ENCODE data around the gene SCNN1A.
"Not testable (repeated sequence)": the region's sequence is repeated elsewhere in the genome, so short reads cannot be mapped to it uniquely, and the experiment has no call there.

Gene SCNN1A

DNA sequence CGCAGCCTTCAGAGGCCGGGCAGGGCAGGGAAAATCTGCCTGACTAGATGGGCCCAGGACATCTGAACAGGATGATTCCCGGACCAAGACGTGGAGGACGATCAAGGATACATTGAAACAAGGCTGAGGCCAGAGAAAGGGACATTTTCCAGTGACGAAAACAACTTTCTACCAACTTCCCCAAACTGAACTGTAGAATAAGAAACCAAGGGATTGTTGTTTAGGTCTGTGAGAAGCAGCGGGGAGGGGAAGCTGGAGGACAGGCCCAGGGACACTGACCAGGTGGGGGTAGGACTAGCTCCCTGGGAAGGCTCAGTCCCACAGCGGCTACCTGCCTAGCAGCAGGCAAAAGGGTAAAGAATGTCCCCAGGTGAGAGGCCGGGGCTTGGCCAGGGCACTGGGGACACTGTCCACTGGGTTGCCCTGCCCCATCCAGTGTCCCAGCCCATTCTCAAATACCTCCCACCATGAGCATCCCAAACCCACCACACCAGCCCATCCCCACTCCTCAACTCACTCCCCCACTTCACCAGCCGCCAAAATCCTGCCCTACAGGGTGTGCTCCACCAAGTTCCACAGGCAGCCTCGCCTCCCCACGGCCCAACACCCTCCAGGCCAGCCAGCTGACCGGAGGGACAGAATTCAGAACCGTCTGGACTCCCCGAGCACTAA, 34.5 kb downstream of the SCNN1A start:
- H3K9me3 Mint-ChIP-seq, result no peaks in the 10 kb centered on the region
- no peak for DNase-seq
- peaks cover 11 to 16% of the 10 kb centered on the region in 2 donors for H3K27me3 Mint-ChIP-seq
- no peak overlapping the region for H3K4me3 Mint-ChIP-seq
- H3K27ac Mint-ChIP-seq, result peak overlapping the region; percentile 87
- no peaks in the 10 kb centered on the region for H3K36me3 Mint-ChIP-seq
- peak; percentile 28 to 50 for ATAC-seq (replicated peaks)
- H3K4me1 Mint-ChIP-seq, result peaks cover 8 to 16% of the 10 kb centered on the region in 2 donors

DNA sequence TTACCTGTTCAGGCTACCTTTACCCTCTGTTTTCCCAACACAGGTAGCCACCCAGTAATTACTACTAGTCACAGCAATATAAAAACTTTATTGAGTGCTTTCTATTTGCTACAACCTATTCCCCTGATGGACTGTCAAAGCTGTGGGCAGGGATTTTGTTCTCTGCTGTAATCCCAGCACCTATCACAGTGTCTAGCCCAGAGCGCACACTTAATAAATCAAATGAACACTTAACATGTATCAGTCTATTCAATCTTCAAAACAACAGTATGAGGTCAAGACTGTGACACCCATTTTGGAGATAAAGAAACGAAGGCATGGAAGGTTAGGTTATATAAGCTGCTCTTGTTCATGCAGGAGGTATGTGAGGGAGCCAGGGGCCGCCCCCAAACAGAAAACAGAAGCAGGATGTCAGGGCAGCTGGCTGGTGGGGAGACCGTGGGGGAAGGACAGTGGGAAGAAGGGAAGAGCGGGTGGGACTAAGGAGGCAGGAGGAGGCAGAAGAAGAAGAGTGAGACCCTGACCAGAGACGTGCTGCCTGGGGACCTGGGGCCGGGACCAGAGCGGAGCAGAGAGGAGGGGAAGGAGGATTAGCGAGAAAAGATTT, 35.2 kb downstream of the SCNN1A start:
- H3K4me1 Mint-ChIP-seq, result peaks cover under 1 to 17% of the 10 kb centered on the region in 2 donors
- DNase-seq (no peak), ATAC-seq (replicated peaks) (no peak)
- peaks cover 11 to 14% of the 10 kb centered on the region in 2 donors for H3K27me3 Mint-ChIP-seq
- no peak overlapping the region for H3K4me3 Mint-ChIP-seq
- no peaks in the 10 kb centered on the region for H3K36me3 Mint-ChIP-seq
- no peak overlapping the region for H3K27ac Mint-ChIP-seq
- H3K9me3 Mint-ChIP-seq, result no peaks in the 10 kb centered on the region

DNA sequence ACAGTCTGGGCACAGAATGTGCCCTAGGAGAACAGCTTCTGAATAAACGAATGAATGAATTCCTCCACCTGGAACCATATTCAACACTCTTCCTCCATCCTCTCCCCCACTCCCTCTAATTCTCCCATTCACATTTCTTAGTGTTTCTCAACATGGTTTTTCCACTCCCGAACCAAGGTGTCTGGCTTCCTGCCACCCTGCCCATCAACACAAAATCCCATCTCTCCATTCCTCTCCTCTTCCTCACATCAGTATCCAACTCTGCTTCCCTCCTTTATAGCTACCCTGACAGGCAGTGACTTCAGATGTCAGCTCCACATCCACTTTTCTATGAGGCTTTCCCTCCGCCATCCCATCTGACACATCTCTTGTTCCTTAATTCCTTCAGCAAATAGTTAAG, 36.4 kb downstream of the SCNN1A start:
- ATAC-seq (replicated peaks), result no peak
- H3K27me3 Mint-ChIP-seq, result peaks cover 20 to 21% of the 10 kb centered on the region in 2 donors

DNA sequence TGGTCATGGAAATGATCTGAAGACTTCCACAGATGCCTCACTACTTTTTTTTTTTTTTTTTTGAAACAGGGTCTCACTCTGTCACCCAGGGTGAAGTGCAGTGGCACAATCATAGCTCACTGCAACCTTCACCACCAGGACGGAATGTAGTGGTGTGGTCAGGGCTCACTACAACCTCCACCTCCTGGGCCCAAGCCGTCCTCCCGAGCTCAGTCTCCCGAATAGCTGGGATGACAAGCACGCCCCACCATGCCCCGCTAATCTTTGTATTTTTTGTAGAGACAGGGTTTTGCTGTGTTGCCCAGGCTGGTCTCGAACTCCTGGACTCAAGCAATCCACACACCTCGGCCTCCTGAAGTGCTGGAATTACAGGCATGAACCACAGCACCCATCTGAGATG, 36.8 kb downstream of the SCNN1A start:
- not testable (repeated sequence) for H3K4me3 Mint-ChIP-seq; DNase-seq; H3K27ac Mint-ChIP-seq; H3K36me3 Mint-ChIP-seq; H3K9me3 Mint-ChIP-seq; ATAC-seq (replicated peaks)
- peaks cover 3 to 23% of the 10 kb centered on the region in 2 donors for H3K4me1 Mint-ChIP-seq
- peaks cover 24 to 25% of the 10 kb centered on the region in 2 donors for H3K27me3 Mint-ChIP-seq

More for the DNA sequence above, 36.4 kb downstream of the SCNN1A start:
- Mint-ChIP-seq H3K9me3 (no peaks in the 10 kb centered on the region), H3K4me1 (peaks cover 0 to 21% of the 10 kb centered on the region in 2 donors), H3K27ac (no peak overlapping the region), H3K4me3 (no peak overlapping the region), H3K36me3 (no peaks in the 10 kb centered on the region)
- DNase-seq, result no peak

DNA sequence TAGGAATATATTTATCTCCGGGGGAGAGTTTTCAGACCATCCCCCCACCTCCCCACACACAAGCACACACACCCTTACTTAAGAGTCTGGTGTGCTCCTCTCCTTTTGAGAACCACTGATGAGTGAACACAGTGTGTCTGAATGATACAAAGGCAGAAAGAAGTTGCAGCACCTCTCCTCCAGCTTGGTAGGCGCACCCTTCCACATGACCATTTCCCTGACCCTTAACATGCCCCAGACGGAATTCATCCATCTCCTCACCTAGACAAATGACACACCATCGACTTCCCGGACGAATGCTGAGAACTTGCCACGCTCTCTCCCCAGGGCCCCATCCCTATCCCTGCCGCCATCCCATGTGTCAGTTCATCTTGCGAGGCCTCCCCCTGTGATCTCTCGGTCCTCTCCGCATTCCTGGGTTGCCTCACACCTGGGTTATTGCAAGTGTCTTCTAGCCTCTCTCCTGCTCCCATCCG, 37.4 kb downstream of the SCNN1A start:
- Mint-ChIP-seq H3K4me1 (peaks cover 9 to 25% of the 10 kb centered on the region in 2 donors), H3K27me3 (peaks cover 30 to 31% of the 10 kb centered on the region in 2 donors), H3K9me3 (no peaks in the 10 kb centered on the region), H3K27ac (no peak overlapping the region), H3K4me3 (no peak overlapping the region), H3K36me3 (peaks cover 0 to 2% of the 10 kb centered on the region in 2 donors)
- DNase-seq (no peak), ATAC-seq (replicated peaks) (no peak)

DNA sequence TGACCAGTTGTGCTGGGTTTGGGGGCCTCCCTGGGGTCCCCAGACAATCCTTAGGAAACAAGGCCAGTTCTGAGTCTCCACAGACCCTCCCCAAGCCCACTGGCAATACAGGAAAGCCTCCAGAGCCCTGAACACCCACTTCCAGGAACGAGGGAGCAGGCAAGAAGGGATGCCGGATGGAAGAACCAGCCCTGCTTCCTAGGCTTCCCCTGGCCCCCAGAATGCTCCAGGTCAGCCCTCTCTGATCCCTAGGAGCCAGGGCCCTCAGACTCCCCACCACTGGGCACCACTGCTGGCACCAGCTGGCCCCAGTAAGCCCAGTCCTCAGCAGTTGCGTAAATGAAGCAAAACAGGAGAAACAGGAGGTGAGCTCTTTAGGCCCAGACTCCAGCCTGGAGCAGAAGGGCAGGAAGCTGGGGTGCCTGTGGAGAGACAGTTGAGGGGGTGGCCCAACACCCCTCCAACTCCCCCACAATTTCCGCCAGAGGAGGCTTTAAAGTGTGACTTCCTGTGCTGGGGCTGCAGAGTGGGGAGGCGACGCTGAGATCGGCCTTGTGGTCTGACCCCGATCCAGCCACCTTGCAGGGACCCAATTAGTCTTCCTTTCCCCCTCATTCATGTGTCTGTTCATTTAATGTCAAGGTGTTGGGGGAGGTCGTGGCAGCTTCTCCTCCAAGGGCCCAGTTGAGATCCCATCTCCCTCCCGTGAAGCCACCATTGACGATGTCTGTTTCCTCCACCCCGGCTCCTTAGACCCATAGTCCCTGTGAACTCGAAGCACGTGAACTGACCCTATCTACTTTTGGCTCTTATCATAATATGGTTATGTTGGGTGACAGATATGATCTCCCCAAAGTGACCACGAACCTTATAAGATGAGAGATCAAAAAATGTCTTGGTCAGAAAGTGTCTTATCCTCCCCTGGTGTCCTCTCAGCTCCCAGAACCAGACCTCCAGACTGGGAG, 38.2 kb downstream of the SCNN1A start:
- H3K9me3 Mint-ChIP-seq, result no peaks in the 10 kb centered on the region
- peak overlapping the region; percentile 61 to 64 for H3K4me3 Mint-ChIP-seq
- peaks cover 36 to 39% of the 10 kb centered on the region in 2 donors for H3K27me3 Mint-ChIP-seq
- peaks cover 0 to 2% of the 10 kb centered on the region in 2 donors for H3K36me3 Mint-ChIP-seq
- H3K4me1 Mint-ChIP-seq, result peaks cover 14 to 25% of the 10 kb centered on the region in 2 donors
- ATAC-seq (replicated peaks), result no peak
- DNase-seq, result no peak
- no peak overlapping the region for H3K27ac Mint-ChIP-seq

DNA sequence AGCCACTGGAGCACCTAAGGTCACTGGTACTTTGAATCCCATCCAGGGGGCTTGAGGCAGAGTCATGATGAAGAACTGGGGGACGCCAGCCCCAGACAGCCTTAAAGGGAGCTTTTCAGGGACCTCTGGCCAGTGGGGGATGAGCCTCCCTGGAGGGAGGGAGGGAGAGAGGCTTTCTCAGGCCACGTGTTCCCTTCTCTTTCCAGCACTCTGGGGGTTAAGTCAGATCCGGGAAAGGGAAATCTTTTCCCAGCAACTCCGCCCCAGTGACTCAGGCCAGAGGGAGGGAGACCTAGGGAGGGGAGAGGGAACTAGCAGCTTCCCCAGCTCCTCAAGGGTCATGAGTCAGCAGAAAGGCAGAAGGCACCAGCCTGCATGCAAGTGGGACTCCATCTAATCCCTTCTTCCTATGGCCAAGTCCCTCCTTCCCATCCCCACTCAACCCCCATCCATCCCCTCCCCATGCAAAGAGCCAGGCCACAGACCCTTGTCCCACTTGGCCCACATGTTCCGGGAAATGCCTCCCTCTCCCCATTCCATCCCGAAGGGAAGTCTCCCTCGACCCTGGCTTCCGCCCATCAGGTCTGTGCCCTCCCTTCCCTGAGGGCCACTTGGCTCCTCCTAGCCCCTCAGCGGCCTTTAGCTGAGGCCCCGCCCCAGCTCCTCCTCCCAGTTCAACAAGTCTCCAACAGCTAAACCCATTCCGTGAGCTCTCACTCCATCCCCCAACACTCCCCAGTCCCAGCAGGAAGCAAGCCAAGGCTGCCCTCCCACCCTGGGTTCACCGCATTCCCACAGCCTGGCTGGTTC, 39.1 kb downstream of the SCNN1A start:
- Mint-ChIP-seq H3K9me3 (no peaks in the 10 kb centered on the region), H3K27me3 (peaks cover 40 to 45% of the 10 kb centered on the region in 2 donors), H3K4me1 (peaks cover 18 to 24% of the 10 kb centered on the region in 2 donors), H3K36me3 (peaks cover 0 to 2% of the 10 kb centered on the region in 2 donors), H3K4me3 (peak overlapping the region; percentile 61 to 64), H3K27ac (no peak overlapping the region)
- no peak for ATAC-seq (replicated peaks)
- no peak for DNase-seq

DNA sequence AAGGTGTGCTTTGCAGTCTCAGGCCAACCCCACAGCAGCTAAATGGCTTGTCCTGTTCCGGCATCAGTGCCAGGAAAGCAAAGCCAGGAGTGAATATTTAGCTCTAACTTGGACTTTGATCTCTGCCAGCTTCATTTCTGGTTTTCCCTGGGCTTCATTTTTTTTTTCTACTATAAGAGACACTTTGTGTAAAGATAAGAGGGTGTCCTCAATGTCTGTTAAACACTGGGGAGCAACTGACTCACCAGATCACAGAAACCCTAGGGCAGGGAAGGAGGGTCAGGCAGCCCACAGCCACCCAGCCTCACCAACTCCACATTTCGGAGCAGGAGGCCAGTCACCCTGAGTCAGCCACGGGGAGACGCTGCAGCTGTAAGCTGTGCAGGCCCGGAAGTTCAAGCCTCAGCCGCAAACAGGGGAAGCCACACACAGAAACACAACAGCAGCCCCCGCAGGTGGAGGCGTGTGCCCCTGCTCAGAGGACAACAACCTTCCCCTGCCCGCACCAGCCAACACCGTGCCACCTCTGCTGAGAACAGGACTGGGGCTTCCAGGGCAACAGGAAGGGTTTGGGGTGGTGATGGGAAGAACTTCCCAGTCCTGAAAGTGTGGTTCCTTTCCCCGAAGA, 39.8 kb downstream of the SCNN1A start:
- DNase-seq (peak; percentile 56), ATAC-seq (replicated peaks) (peak; percentile 89 to 93)
- H3K4me3 Mint-ChIP-seq, result peak overlapping the region; percentile 24 to 44
- H3K9me3 Mint-ChIP-seq, result no peaks in the 10 kb centered on the region
- H3K4me1 Mint-ChIP-seq, result peaks cover 25% of the 10 kb centered on the region in 2 donors
- peaks cover 43 to 50% of the 10 kb centered on the region in 2 donors for H3K27me3 Mint-ChIP-seq
- no peak overlapping the region for H3K27ac Mint-ChIP-seq
- peaks cover 0 to 2% of the 10 kb centered on the region in 2 donors for H3K36me3 Mint-ChIP-seq

DNA sequence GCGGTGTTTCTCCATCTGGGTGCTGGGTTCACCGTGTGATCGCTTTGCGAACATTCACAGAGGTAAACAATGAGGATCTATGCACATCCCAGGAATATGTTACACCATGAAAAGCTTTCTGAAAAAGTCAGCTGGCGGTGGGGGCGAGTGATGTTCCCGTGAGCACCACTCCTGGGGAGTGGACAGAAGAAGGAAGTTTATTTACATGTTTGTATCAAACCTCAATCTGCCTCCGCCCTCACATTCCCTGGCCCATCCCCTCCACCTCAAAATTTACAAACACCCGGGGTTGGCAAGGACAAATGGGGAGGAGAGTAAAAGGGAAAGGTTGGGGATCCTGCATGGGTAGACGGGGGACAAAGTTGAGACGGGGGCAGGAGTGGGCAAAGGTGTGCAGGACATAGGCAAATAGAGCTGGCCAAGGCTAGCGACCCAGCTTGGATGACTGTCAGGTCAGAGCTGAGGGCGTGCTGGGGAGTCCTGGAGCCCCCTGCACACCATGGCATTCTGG, 40.4 kb downstream of the SCNN1A start:
- Mint-ChIP-seq H3K9me3 (no peaks in the 10 kb centered on the region), H3K27me3 (peaks cover 47 to 55% of the 10 kb centered on the region in 2 donors), H3K4me3 (peak overlapping the region in 1 of 2 donors; percentile 3), H3K4me1 (peaks cover 31% of the 10 kb centered on the region in 2 donors), H3K27ac (no peak overlapping the region), H3K36me3 (peaks cover 0 to 2% of the 10 kb centered on the region in 2 donors)
- DNase-seq (no peak), ATAC-seq (replicated peaks) (no peak)

DNA sequence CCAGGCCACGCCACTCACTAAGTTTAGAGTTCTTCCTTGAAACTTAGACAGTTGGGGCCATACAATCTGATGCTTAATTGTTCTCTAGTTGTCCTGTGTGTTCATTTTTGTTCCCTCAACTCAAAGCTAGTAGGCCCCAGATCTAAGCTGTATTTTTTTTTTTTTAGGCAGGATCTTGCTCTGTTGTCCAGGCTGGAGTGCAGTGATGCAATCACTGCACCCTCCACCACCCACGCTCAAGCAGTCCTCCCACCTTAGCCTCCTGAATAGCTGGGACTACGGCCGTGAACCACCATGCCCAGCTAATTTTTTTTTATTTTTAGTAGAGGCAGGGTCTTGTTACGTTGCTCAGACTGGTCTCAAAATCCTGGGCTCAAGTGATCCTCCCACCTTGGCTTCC, 41.0 kb downstream of the SCNN1A start:
- H3K4me3 Mint-ChIP-seq, result no peak overlapping the region
- no peaks in the 10 kb centered on the region for H3K9me3 Mint-ChIP-seq
- DNase-seq (no peak), ATAC-seq (replicated peaks) (no peak)
- peaks cover 35% of the 10 kb centered on the region in 2 donors for H3K4me1 Mint-ChIP-seq
- H3K27ac Mint-ChIP-seq, result no peak overlapping the region
- H3K36me3 Mint-ChIP-seq, result peaks cover 0 to 2% of the 10 kb centered on the region in 2 donors
- peaks cover 47 to 55% of the 10 kb centered on the region in 2 donors for H3K27me3 Mint-ChIP-seq

DNA sequence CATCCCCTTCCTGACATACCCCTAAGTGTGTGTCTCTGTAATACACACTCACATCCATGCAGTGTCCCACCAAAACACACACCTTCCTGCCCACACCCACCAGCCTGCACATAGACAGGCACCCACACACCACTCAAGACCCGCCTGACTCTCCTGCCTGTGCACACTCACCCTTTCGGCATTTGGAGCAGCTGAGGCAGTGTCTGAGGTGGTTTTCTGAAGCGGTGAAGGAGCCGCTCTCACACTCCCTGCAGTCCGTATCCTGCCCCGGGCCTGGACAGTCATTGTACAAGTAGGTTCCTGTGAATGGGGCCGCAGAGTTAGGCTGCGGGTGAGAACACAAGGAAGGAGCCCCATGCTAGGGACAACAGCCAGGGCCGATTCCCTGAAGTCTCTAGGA, 41.8 kb downstream of the SCNN1A start:
- no peak overlapping the region for H3K27ac Mint-ChIP-seq
- no peaks in the 10 kb centered on the region for H3K9me3 Mint-ChIP-seq
- peaks cover 35 to 37% of the 10 kb centered on the region in 2 donors for H3K4me1 Mint-ChIP-seq
- peaks cover 49 to 59% of the 10 kb centered on the region in 2 donors for H3K27me3 Mint-ChIP-seq
- DNase-seq (no peak), ATAC-seq (replicated peaks) (no peak)
- H3K36me3 Mint-ChIP-seq, result peaks cover 0 to 3% of the 10 kb centered on the region in 2 donors
- H3K4me3 Mint-ChIP-seq, result peak overlapping the region in 1 of 2 donors; percentile 15

DNA sequence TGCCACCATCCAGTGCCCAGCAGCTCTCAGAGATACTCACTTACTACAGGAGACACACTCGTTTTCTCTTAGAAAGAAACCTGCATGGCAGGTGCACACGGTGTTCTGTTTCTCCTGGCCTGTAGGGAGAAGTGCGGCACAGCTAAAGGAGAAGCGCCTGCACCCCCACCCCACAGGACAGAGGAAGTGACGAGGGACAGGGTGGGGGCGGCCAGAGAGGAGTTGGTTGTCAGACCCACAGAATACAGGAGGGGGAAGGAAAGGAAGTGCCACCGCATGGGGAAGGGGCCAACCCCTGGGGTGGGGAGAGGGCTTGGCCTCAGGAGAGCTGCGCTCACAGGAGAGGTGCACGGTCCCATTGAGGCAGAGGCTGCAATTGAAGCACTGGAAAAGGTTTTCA, 42.3 kb downstream of the SCNN1A start:
- Mint-ChIP-seq H3K27ac (no peak overlapping the region), H3K4me3 (no peak overlapping the region), H3K9me3 (no peaks in the 10 kb centered on the region), H3K4me1 (peaks cover 35 to 38% of the 10 kb centered on the region in 2 donors), H3K27me3 (peaks cover 53 to 64% of the 10 kb centered on the region in 2 donors), H3K36me3 (peaks cover 0 to 3% of the 10 kb centered on the region in 2 donors)
- DNase-seq (no peak), ATAC-seq (replicated peaks) (no peak)

DNA sequence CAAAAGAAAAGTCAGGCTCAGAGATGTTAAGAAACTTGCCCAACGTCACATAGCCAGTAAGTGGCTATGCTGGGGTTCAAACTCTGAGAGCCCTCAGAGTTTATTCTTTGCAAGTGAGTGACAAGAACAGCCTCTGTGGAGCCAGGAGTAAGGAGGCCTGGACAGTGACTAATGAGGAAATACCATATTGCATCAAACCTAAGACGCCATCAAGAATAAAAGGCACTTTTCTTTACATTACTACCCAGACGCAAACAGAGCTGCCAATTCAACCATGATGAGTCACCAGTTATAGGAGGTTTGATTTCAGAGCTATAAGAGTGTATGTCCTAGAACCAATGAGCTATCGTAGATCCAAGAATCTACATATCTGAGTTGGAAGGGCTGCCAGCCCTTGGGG, 42.9 kb downstream of the SCNN1A start:
- Mint-ChIP-seq H3K9me3 (no peaks in the 10 kb centered on the region), H3K27me3 (peaks cover 56 to 70% of the 10 kb centered on the region in 2 donors), H3K36me3 (peaks cover 0 to 3% of the 10 kb centered on the region in 2 donors), H3K4me3 (no peak overlapping the region), H3K27ac (no peak overlapping the region), H3K4me1 (peaks cover 35 to 38% of the 10 kb centered on the region in 2 donors)
- DNase-seq (no peak), ATAC-seq (replicated peaks) (no peak)
